ENCODE data around the gene PHF1. TPM values are rescaled to one million over a fixed set of nuclear protein-coding genes. Genes with fewer than 3 reads are reported as not detected.

PHF1 gene
- total and polyA plus RNA-seq, 2 of the 13 experiments (the other 11 are each of a cell fraction or from before 2014, with no cell fraction given) = 25.4 to 61.9 TPM

DNA sequence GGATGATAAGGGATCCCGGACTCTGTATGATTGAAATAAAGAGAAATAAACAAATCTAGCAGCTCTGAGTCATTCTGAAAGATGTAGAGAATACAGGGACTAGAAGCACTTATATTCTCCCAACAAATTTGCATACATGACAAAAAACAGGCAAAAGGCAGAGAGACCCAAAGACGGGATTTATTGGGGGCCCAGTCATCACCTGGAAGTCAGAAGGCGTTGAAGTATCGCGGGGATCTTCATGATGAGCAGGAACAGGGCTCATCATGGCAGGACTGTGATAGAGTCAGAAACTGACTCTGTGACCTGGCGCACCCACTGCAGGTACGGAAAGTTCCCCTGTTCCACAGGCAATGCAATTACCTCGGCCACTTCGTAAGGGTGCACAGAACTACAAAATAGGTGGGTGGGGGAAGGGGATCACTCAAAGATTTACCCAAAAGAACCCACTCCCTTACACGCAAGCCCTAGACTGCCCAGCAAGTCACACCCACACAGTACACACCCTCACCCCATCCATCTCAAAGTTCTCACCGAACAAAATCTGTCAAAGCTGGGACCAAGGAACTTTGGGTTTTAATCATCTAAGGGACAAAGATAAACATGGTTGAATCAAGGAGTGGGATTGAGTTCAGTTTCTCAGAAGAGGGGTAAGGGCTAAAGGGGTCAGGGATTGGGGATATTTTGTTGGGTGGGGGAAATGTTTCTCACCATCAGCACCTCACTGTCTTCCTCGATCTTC, 5.7 kb downstream of the PHF1 start (continued):
- TF ChIP-seq ZNF282 (IDR thresholded peaks at IDR 0.05; ENCODE audit: partially characterized antibody) (no peak), ZNF724P (CRISPR knock-in tag; IDR thresholded peaks at IDR 0.05; ENCODE audit: borderline replicate concordance) (no peak), POLR2AphosphoS2 (IDR thresholded peaks at IDR 0.05; ENCODE audit: low read depth, low read length) (no peak), PHF20 (CRISPR knock-in tag; IDR thresholded peaks at IDR 0.05) (no peak), ZFAT (CRISPR knock-in tag; conservative IDR thresholded peaks at IDR 0.05) (no peak), HNRNPK (IDR thresholded peaks at IDR 0.05; ENCODE audit: low read depth, low read length, poor library complexity, severe bottlenecking) (peak; percentile 44), ZKSCAN1 (IDR thresholded peaks at IDR 0.05; ENCODE audit: low read length) (no peak), SMC3 (IDR thresholded peaks at IDR 0.05; ENCODE audit: low read length) (no peak), KMT2B (CRISPR knock-in tag; IDR thresholded peaks at IDR 0.05) (no peak), DNMT3B (CRISPR knock-in tag; conservative IDR thresholded peaks at IDR 0.05) (no peak), ZSCAN30 (CRISPR knock-in tag; IDR thresholded peaks at IDR 0.05) (no peak), ZSCAN25 (CRISPR knock-in tag; IDR thresholded peaks at IDR 0.05) (no peak), KDM5B (CRISPR knock-in tag; IDR thresholded peaks at IDR 0.05; ENCODE audit: borderline replicate concordance) (no peak), ZNF589 (CRISPR knock-in tag; conservative IDR thresholded peaks at IDR 0.05) (no peak), ZC3H4 (CRISPR knock-in tag; IDR thresholded peaks at IDR 0.05; ENCODE audit: borderline replicate concordance) (no peak), ZNF839 (CRISPR knock-in tag; IDR thresholded peaks at IDR 0.05; ENCODE audit: borderline replicate concordance) (no peak), SP4 (CRISPR knock-in tag; IDR thresholded peaks at IDR 0.05) (no peak)
- TF ChIP-seq, protein P1, sequence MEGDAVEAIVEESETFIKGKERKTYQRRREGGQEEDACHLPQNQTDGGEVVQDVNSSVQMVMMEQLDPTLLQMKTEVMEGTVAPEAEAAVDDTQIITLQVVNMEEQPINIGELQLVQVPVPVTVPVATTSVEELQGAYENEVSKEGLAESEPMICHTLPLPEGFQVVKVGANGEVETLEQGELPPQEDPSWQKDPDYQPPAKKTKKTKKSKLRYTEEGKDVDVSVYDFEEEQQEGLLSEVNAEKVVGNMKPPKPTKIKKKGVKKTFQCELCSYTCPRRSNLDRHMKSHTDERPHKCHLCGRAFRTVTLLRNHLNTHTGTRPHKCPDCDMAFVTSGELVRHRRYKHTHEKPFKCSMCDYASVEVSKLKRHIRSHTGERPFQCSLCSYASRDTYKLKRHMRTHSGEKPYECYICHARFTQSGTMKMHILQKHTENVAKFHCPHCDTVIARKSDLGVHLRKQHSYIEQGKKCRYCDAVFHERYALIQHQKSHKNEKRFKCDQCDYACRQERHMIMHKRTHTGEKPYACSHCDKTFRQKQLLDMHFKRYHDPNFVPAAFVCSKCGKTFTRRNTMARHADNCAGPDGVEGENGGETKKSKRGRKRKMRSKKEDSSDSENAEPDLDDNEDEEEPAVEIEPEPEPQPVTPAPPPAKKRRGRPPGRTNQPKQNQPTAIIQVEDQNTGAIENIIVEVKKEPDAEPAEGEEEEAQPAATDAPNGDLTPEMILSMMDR (CRISPR knock-in tag; IDR thresholded peaks at IDR 0.05) = no peak
